Measurements from ENCODE around the gene DTNB. TPM values are rescaled to one million over a fixed set of nuclear protein-coding genes. Genes with fewer than 3 reads are reported as not detected.

The DTNB gene
- total RNA-seq, 4 donors from 2014 or later: 3.0 to 7.5 (median 4.3) TPM

DNA sequence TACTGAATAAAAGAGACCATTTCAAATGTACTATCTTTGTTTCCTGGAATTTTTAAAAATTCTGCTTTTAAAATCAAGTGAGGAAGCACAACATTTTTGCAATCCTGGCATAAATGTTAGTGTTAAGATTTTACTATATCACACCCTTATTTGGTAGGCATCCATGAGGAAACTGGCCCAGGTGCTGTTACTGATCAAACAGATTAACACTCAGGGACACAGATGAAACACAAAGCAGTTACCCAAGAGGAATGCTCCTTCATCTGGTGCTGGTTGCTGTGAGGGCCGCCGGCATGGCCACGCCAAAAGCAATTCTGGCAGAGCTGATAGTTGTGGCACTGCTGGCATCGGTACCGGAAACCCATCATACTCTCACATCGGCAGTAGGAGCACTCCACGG is 96.8 kb downstream of the DTNB start:
- TF ChIP-seq, protein P1, sequence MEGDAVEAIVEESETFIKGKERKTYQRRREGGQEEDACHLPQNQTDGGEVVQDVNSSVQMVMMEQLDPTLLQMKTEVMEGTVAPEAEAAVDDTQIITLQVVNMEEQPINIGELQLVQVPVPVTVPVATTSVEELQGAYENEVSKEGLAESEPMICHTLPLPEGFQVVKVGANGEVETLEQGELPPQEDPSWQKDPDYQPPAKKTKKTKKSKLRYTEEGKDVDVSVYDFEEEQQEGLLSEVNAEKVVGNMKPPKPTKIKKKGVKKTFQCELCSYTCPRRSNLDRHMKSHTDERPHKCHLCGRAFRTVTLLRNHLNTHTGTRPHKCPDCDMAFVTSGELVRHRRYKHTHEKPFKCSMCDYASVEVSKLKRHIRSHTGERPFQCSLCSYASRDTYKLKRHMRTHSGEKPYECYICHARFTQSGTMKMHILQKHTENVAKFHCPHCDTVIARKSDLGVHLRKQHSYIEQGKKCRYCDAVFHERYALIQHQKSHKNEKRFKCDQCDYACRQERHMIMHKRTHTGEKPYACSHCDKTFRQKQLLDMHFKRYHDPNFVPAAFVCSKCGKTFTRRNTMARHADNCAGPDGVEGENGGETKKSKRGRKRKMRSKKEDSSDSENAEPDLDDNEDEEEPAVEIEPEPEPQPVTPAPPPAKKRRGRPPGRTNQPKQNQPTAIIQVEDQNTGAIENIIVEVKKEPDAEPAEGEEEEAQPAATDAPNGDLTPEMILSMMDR (IDR thresholded peaks at IDR 0.05): no peak
- TF ChIP-seq POLR2AphosphoS5 (IDR thresholded peaks at IDR 0.05) (no peak), EP300 (IDR thresholded peaks at IDR 0.05) (no peak), POLR2A (IDR thresholded peaks at IDR 0.05; ENCODE audit: low read depth) (no peak)
- 94% methylated on average over 7 of the region's 7 CpGs for WGBS

DNA sequence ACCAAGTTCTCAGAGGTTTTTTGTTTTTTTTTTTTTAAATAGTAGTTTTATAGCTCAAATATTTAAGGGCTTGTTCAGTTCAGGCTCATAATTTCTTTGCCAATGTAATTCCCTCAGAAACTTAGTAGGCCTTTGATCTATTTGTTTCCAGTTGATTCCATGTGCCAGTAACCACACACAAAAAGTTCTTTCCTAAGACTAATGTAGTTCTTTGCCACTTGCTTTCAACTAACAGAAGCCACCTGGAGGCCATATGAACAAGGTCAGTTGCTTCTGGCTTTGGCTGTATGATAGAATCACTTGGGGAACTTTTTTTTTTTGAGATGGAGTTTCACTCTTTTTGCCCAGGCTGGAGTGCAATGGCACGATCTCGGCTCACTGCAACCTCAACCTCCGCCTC is 100.7 kb downstream of the DTNB start:
- Histone ChIP-seq H3K27me3 (no peaks in the 10 kb centered on the region), H3K36me3 (peaks cover 0 to 7% (median 0%) of the 10 kb centered on the region in 4 donors), H3K4me3 (no peak overlapping the region), H3K9me3 (no peaks in the 10 kb centered on the region), H3K4me1 (no peaks in the 10 kb centered on the region), H3K27ac (replicated peaks in 1 of 4) (no peak overlapping the region)
- intact Hi-C loops (cut with DNase I): no loop called here
- DNase-seq (ENCODE audit: extremely low spot score): no peak
- WGBS: 94% methylated on average over 3 of the region's 3 CpGs
- TF ChIP-seq POLR2A (IDR thresholded peaks at IDR 0.05; ENCODE audit: low read depth) (no peak), EP300 (IDR thresholded peaks at IDR 0.05) (no peak), POLR2AphosphoS5 (IDR thresholded peaks at IDR 0.05) (no peak)
- TF ChIP-seq, protein P1 (IDR thresholded peaks at IDR 0.05): no peak

More for the DNA sequence above, 96.8 kb downstream of the DTNB start:
- DNase-seq (ENCODE audit: extremely low spot score): no peak
- Histone ChIP-seq H3K4me1 (no peaks in the 10 kb centered on the region), H3K9me3 (no peaks in the 10 kb centered on the region), H3K27ac (replicated peaks in 1 of 4) (no peak overlapping the region), H3K36me3 (peaks cover 0 to 7% (median 0%) of the 10 kb centered on the region in 4 donors), H3K4me3 (no peak overlapping the region), H3K27me3 (no peaks in the 10 kb centered on the region)
- intact Hi-C loops (cut with DNase I): no loop called here

DNA sequence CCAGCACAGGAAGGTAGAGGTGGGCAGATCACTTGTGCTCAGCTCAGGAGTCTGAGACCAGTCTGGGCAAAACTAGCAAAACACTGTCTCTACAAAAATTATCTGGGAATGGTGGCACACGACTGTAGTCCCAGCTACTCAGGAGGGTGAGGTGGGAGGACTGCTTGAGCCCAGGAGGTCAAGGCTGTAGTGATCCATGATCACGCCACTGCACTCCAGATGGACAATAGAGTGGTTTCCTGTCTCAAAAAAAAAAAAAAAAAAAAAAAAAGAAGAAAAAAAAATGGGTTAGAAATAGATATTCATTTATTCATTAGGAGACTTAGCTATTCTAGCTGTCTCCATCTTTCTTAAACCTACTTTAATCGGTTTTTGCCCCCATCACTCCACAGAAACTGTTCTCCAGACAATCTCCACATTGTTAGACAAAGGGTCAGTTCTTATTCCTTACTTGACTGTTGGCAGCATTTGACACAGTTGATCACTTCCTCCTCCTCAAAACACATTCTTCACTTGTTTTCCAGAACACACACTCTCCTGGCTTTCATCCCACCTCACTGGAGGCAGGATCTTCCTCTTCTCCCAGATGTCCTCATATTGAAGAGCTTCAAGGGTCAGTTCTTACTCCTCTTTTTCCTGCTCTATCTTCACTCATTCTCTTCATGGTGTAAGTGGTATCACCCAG is 103.1 kb downstream of the DTNB start:
- WGBS: 83% methylated on average over 3 of the region's 3 CpGs
- TF ChIP-seq POLR2AphosphoS5 (IDR thresholded peaks at IDR 0.05): no peak
- TF ChIP-seq EP300 (IDR thresholded peaks at IDR 0.05): no peak
- TF ChIP-seq, protein P1 (IDR thresholded peaks at IDR 0.05): no peak
- no peak for TF ChIP-seq POLR2A (IDR thresholded peaks at IDR 0.05; ENCODE audit: low read depth)
- H3K4me1 ChIP-seq: no peaks in the 10 kb centered on the region
- no peaks in the 10 kb centered on the region for H3K9me3 ChIP-seq
- H3K4me3 ChIP-seq: no peak overlapping the region
- no peak for DNase-seq (ENCODE audit: extremely low spot score)
- H3K36me3 ChIP-seq: peaks cover 0 to 3% (median 0%) of the 10 kb centered on the region in 4 donors
- no peak overlapping the region for H3K27ac ChIP-seq (replicated peaks in 1 of 4)
- intact Hi-C loops (cut with DNase I): no loop called here
- H3K27me3 ChIP-seq: no peaks in the 10 kb centered on the region

DNA sequence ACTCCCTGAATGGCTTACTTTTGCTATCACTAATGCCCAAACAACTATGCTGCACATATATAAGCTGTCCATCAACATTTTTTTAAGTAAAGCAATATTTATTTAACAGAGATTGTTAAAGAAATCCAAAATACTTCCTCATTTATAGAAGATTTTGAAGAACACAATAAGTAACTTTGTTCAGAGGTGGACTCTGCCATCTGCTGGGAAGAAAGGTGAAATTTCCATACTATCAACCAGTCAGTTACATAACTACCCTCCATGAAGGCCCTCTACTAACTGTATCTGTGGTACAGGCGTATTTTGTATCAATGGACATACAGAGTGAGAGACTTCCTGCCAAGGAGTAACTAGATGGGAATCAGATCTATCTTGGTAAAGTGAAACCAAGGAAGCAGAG is 106.0 kb downstream of the DTNB start:
- intact Hi-C loops (cut with DNase I): no loop called here
- WGBS: 57% methylated on average over 1 of the region's 1 CpG
- TF ChIP-seq POLR2A (IDR thresholded peaks at IDR 0.05; ENCODE audit: low read depth): no peak
- TF ChIP-seq POLR2AphosphoS5 (IDR thresholded peaks at IDR 0.05): no peak
- TF ChIP-seq EP300 (IDR thresholded peaks at IDR 0.05): no peak
- TF ChIP-seq, protein P1 (IDR thresholded peaks at IDR 0.05): peak in 2 of 3 experiments; percentile 35 to 40
- no peaks in the 10 kb centered on the region for H3K27me3 ChIP-seq
- no peaks in the 10 kb centered on the region for H3K4me1 ChIP-seq
- DNase-seq (ENCODE audit: extremely low spot score): no peak
- H3K36me3 ChIP-seq: no peaks in the 10 kb centered on the region
- no peak overlapping the region for H3K27ac ChIP-seq (replicated peaks in 1 of 4)
- no peak overlapping the region for H3K4me3 ChIP-seq
- H3K9me3 ChIP-seq: no peaks in the 10 kb centered on the region

DNA sequence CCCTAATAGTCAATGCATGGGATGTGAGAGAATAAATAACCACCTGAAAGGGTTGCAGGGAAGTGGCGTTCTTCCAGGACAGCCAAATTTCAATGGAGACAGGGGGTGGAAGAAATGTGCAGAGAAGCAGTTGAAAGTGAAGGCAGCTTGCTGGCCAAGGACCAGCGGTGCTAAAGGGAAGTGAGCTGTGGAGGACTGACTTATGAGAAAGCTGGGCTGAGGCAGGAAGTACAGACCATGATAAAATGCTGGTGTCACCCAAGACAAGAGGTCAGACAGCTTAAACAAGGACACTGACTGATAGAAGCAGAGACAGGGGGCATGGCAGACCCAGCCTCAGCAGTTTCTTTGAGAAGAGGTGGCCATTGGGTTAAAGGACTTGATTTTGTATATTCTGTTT is 106.7 kb downstream of the DTNB start:
- no peaks in the 10 kb centered on the region for H3K36me3 ChIP-seq
- H3K9me3 ChIP-seq: no peaks in the 10 kb centered on the region
- H3K4me1 ChIP-seq: no peaks in the 10 kb centered on the region
- 62% methylated on average over 2 of the region's 2 CpGs for WGBS
- TF ChIP-seq POLR2A (IDR thresholded peaks at IDR 0.05; ENCODE audit: low read depth) (no peak), POLR2AphosphoS5 (IDR thresholded peaks at IDR 0.05) (no peak), EP300 (IDR thresholded peaks at IDR 0.05) (no peak)
- TF ChIP-seq, protein P1 (IDR thresholded peaks at IDR 0.05): no peak
- no peak overlapping the region for H3K27ac ChIP-seq (replicated peaks in 1 of 4)
- no peaks in the 10 kb centered on the region for H3K27me3 ChIP-seq
- intact Hi-C loops (cut with DNase I): no loop called here
- DNase-seq (ENCODE audit: extremely low spot score): no peak
- no peak overlapping the region for H3K4me3 ChIP-seq

Data from esophagus muscularis mucosa (tissue), 4 donors.